GM23338 (cell line): ENCODE measurements around the gene ASB2. TPM values are rescaled to one million over a fixed set of nuclear protein-coding genes. Genes with fewer than 3 reads are reported as not detected.

Source experiments
- ATAC-seq: fragments of 200-7000 bp; cut with Tn5 transposase; 3 replicates; pipeline ENCODE4 v1.9.1; 2020
- DNase-seq: peaks from one replicate; pipeline ENCODE4 v3.0.0-alpha.2; 2015; ENCODE audit warnings: low spot score
- H2AFZ ChIP-seq: fragments of 200-600 bp; sonication (generic); 2 replicates; pipeline ENCODE4 v1.8.0; 2016; ENCODE audit warnings: antibody characterized with exemption, mild to moderate bottlenecking, moderate library complexity
- H3F3A ChIP-seq: fragments of 200-600 bp; sonication (generic); replicated peaks from 2 replicates; pipeline ENCODE4 v1.8.0; 2017; ENCODE audit warnings: antibody characterized with exemption, mixed run types, low read depth
- H3K27ac ChIP-seq: fragments of 200-600 bp; sonication (generic); 2 replicates; pipeline ENCODE4 v1.6.1; 2016; ENCODE audit warnings: low read depth
- H3K27me3 ChIP-seq: fragments of 200-600 bp; sonication (generic); 2 replicates; pipeline ENCODE4 v1.8.0; 2016; ENCODE audit warnings: mild to moderate bottlenecking, mixed run types, moderate library complexity; ENCODE audit not compliant: insufficient read depth
- H3K36me3 ChIP-seq: fragments of 200-600 bp; sonication (generic); 2 replicates; pipeline ENCODE4 v1.8.0; 2016; ENCODE audit warnings: mild to moderate bottlenecking; ENCODE audit not compliant: insufficient read depth
- H3K4me1 ChIP-seq: fragments of 200-600 bp; sonication (generic); 2 replicates; pipeline ENCODE4 v1.8.0; 2016; ENCODE audit warnings: mild to moderate bottlenecking, moderate library complexity; ENCODE audit not compliant: insufficient read depth
- H3K4me2 ChIP-seq: fragments of 200-600 bp; sonication (generic); 2 replicates; pipeline ENCODE4 v1.7.1; 2017; ENCODE audit warnings: mixed run types
- H3K4me3 ChIP-seq: fragments of 200-600 bp; sonication (generic); 2 replicates; pipeline ENCODE4 v1.6.1; 2016; ENCODE audit warnings: mixed run types
- H3K79me2 ChIP-seq: fragments of 200-600 bp; sonication (generic); replicated peaks from 2 replicates; pipeline ENCODE4 v1.8.0; 2017; ENCODE audit warnings: mild to moderate bottlenecking; ENCODE audit not compliant: insufficient read depth
- H3K9me2 ChIP-seq: fragments of 200-600 bp; sonication (generic); 2 replicates; pipeline ENCODE4 v1.8.0; 2017; ENCODE audit not compliant: insufficient read depth
- H4K20me1 ChIP-seq: fragments of 200-600 bp; sonication (generic); replicated peaks from 2 replicates; pipeline ENCODE4 v1.8.0; 2017; ENCODE audit warnings: mild to moderate bottlenecking; ENCODE audit not compliant: insufficient read depth
- H3K27ac Mint-ChIP-seq: 2 replicates; pipeline ENCODE4 v1.8.0; 2020; ENCODE audit warnings: inconsistent platforms, mild to moderate bottlenecking, moderate library complexity, mixed read lengths
- H3K27me3 Mint-ChIP-seq: 3 replicates; pipeline ENCODE4 v1.8.0; 2022; ENCODE audit warnings: low read depth, mild to moderate bottlenecking, moderate library complexity, mixed read lengths, inconsistent platforms; ENCODE audit not compliant: insufficient read depth, poor library complexity
- H3K36me3 Mint-ChIP-seq: 3 replicates; pipeline ENCODE4 v1.8.0; 2021; ENCODE audit warnings: low read depth, mild to moderate bottlenecking, inconsistent platforms, moderate library complexity, mixed read lengths
- H3K4me1 Mint-ChIP-seq: 3 replicates; pipeline ENCODE4 v1.8.0; 2020; ENCODE audit warnings: mild to moderate bottlenecking, inconsistent platforms, mixed read lengths
- H3K4me3 Mint-ChIP-seq: 3 replicates; pipeline ENCODE4 v1.8.0; 2021; ENCODE audit warnings: moderate library complexity, mild to moderate bottlenecking, inconsistent platforms, mixed read lengths
- H3K9me3 Mint-ChIP-seq: 3 replicates; pipeline ENCODE4 v1.8.0; 2020; ENCODE audit warnings: moderate library complexity, mild to moderate bottlenecking, inconsistent platforms, mixed read lengths
- CREB1 ChIP-seq: fragments of 250-450 bp; sonication (Bioruptor Pico); IDR thresholded peaks from 2 replicates; pipeline ENCODE4 v1.5.0; 2020; ENCODE audit warnings: low read depth, mild to moderate bottlenecking, moderate library complexity
- CTCF ChIP-seq, 2 experiments: fragments of 200-600 bp in 1 of 2; sonication (generic) in 1 of 2; conservative IDR thresholded peaks; 2 replicates each; pipeline versions ENCODE4 v1.5.1 to v1.6.1; 2016 to 2017; ENCODE audit warnings: antibody characterized with exemption in 2 of 2, low read depth in 2 of 2, mild to moderate bottlenecking in 2 of 2, moderate library complexity in 1 of 2
- ETS1 ChIP-seq: IDR thresholded peaks from 2 replicates; pipeline ENCODE4 v1.6.1; 2016; ENCODE audit warnings: antibody characterized with exemption
- EZH2 ChIP-seq: fragments of 200-600 bp; sonication (generic); IDR thresholded peaks from one replicate; pipeline ENCODE4 v1.8.0; 2017; ENCODE audit warnings: antibody characterized with exemption, mild to moderate bottlenecking, low read depth; ENCODE audit not compliant: unreplicated experiment
- EZH2phosphoT487 ChIP-seq: fragments of 200-600 bp; sonication (generic); IDR thresholded peaks from one replicate; pipeline ENCODE4 v1.8.1; 2018; ENCODE audit warnings: antibody characterized with exemption; ENCODE audit not compliant: unreplicated experiment
- NANOG ChIP-seq: IDR thresholded peaks from 2 replicates; pipeline ENCODE4 v1.6.1; 2016; ENCODE audit warnings: antibody characterized with exemption, borderline replicate concordance
- POLR2AphosphoS5 ChIP-seq: IDR thresholded peaks from 2 replicates; pipeline ENCODE4 v1.6.1; 2016; ENCODE audit warnings: antibody characterized with exemption, low read depth
- REST ChIP-seq: IDR thresholded peaks from one replicate; pipeline ENCODE4 v1.6.1; 2018; ENCODE audit warnings: antibody characterized with exemption; ENCODE audit not compliant: unreplicated experiment
- STAT1 ChIP-seq: IDR thresholded peaks from one replicate; pipeline ENCODE4 v1.6.1; 2016; ENCODE audit warnings: antibody characterized with exemption; ENCODE audit not compliant: unreplicated experiment
- ZNF331 ChIP-seq: fragments of 250-450 bp; sonication (Bioruptor Pico); IDR thresholded peaks from 2 replicates; pipeline ENCODE4 v1.5.0; 2020; ENCODE audit warnings: low read depth, mild to moderate bottlenecking, moderate library complexity
- ZNF462 ChIP-seq: fragments of 250-450 bp; sonication (Bioruptor Pico); IDR thresholded peaks from 2 replicates; pipeline ENCODE4 v1.5.0; 2020; ENCODE audit warnings: mild to moderate bottlenecking, moderate library complexity
- polyA plus RNA-seq: library from polyadenylated mRNA; unstranded; fragments of >200 nt; fragmentation: Nextera tagmentation; extraction: Ambion mirVana; gene quantifications from 2 replicates; pipeline ENCODE4 v1.2.1, GENCODE V29; 2016
- total RNA-seq: library from RNA; depleted of rRNA; stranded (reverse); fragments of >200 nt; shearing (Covaris generic); gene quantifications from 2 replicates; pipeline ENCODE4 v1.2.3, GENCODE V29; 2014

The ASB2 gene
- total and polyA plus RNA-seq, 2 experiments from 2014 or later = 1.2 to 1.7 TPM

GRCh38 chr14:93901813-93902212 lies 74.6 kb downstream of the ASB2 start:
- H3K36me3 Mint-ChIP-seq = no peaks in the 10 kb centered on the region
- ATAC-seq = no peak

More at GRCh38 chr14:93901813-93902212, 74.6 kb downstream of the ASB2 start:
- Histone ChIP-seq H2AFZ (no peak overlapping the region), H3K4me1 (no peaks in the 10 kb centered on the region; the same call in 1 of the 2 replicates), H3K79me2 (no peaks in the 10 kb centered on the region), H3K27me3 (no peaks in the 10 kb centered on the region), H3K4me2 (no peak overlapping the region), H3K36me3 (no peaks in the 10 kb centered on the region), H3K9me2 (no peaks in the 10 kb centered on the region), H3K27ac (no peak overlapping the region), H3K4me3 (no peak overlapping the region), H3F3A (no peaks in the 10 kb centered on the region), H4K20me1 (no peaks in the 10 kb centered on the region)
- H3K27ac Mint-ChIP-seq = no peak overlapping the region
- H3K4me3 Mint-ChIP-seq = no peak overlapping the region
- H3K4me1 Mint-ChIP-seq = peaks cover 16% of the 10 kb centered on the region; the same call in 2 of the 3 replicates
- TF ChIP-seq NANOG (no peak), ETS1 (no peak), ZNF331 (CRISPR knock-in tag) (no peak), STAT1 (no peak), ZNF462 (CRISPR knock-in tag) (no peak), CREB1 (CRISPR knock-in tag) (no peak), POLR2AphosphoS5 (no peak), EZH2 (no peak), CTCF (conservative IDR thresholded peaks at IDR 0.05; ENCODE audit: low read depth in 2 of 2) (no peak), EZH2phosphoT487 (no peak), REST (no peak)
- no peak for DNase-seq
- H3K9me3 Mint-ChIP-seq = no peaks in the 10 kb centered on the region; the same call in 1 of the 3 replicates
- H3K27me3 Mint-ChIP-seq = peaks cover 5% of the 10 kb centered on the region
